Measurements from ENCODE around the gene MYDGF.

DNA sequence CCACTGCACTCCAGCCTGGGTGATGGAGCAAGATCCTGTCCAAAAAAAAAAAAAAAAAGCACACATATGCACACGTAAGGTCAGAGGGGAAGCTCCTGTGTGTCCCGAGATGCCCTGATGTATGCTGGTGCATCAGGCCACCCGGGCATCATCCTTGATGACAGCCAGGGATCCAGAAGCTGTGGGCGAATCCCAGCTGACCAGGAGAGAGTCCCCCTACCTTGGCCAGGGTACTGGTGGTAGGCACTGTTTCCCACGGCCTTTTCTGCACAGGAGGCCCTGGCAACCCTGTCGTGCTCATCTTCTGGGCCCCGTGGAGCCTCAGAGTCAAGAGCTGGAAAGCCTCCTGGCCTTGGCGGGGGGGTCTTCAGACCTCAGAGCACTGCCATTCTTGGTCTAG, 14.0 kb downstream of the MYDGF start:
- TF ChIP-seq, protein P1, sequence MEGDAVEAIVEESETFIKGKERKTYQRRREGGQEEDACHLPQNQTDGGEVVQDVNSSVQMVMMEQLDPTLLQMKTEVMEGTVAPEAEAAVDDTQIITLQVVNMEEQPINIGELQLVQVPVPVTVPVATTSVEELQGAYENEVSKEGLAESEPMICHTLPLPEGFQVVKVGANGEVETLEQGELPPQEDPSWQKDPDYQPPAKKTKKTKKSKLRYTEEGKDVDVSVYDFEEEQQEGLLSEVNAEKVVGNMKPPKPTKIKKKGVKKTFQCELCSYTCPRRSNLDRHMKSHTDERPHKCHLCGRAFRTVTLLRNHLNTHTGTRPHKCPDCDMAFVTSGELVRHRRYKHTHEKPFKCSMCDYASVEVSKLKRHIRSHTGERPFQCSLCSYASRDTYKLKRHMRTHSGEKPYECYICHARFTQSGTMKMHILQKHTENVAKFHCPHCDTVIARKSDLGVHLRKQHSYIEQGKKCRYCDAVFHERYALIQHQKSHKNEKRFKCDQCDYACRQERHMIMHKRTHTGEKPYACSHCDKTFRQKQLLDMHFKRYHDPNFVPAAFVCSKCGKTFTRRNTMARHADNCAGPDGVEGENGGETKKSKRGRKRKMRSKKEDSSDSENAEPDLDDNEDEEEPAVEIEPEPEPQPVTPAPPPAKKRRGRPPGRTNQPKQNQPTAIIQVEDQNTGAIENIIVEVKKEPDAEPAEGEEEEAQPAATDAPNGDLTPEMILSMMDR (IDR thresholded peaks at IDR 0.05): no peak
- TF ChIP-seq POLR2A (IDR thresholded peaks at IDR 0.05) (no peak), EP300 (IDR thresholded peaks at IDR 0.05) (no peak)
